CD4-positive, alpha-beta T cell treated with Interferon alpha-2 for 1 hour (primary cell): Measurements from ENCODE around the gene ZBTB39.
"Not testable (repeated sequence)": the region's sequence is repeated elsewhere in the genome, so short reads cannot be mapped to it uniquely, and the experiment has no call there.

Experiments
- DNase-seq, 2 donors: peaks; one replicate each; pipeline ENCODE4 v3.0.0-alpha.2; 2020 to 2022

Gene ZBTB39

DNA sequence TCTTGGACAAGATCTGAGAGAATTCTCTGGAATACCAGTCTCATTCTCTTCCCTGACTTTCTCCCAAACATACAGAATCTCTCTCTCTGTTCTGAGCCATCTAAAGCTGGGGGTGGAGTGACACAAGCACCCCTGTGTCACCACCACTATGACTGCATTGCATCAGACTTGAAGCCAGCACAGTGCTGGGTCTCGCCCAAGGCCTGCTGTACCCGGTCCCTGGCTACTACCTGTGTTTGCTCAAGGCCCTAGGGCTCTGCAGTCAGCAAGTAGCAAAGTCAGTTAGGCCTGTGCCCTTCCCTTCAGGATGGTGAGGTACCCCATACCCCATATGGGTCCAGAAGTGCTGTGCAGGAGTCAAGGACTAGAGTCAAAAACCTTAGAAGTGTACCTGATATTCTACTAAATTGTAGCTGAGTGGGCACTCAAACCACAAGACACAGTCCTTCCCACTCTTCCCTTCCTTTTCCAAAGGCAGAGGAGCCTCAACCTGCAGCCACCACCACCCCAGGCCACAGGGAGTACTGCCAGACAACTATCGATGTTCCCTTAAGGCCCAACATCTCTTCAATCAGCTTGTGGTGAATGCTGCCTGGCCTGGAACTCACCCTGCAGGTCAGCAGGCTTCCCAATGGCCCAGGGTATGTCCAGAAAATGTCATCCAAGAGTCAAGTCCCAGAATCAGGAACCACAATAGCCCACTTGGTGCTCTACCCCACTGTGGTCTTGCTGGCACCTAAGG, 27.8 kb downstream of the ZBTB39 start:
- no peak for DNase-seq

DNA sequence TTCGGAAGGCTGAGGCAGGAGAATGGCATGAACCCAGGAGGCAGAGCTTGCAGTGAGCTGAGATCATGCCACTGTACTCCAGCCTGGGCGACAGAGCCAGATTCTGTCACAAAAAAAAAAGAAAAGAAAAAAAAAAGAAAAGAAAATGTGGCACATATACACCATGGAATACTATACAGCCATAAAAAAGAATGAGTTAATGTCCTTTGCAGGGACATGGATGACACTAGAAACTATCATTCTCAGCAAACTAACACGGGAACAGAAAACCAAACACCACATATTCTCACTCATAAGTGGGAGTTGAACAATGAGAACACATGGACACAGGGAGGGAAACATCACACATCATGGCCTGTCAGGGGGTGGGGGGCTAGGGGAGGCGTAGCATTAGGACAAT, 29.0 kb downstream of the ZBTB39 start:
- not testable (repeated sequence) for DNase-seq

DNA sequence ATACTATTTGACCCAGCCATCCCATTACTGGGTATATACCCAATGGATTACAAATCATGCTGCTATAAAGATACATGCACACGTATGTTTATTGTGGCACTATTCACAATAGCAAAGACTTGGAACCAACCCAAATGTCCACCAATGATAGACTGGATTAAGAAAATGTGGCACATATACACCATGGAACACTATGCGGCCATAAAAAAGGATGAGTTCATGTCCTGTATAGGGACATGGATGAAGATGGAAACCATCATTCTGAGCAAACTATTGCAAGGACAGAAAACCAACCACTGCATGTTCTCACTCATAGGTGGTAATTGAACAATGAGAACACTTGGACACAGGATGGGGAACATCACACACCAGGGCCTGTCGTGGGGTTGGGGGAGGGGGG, 32.1 kb downstream of the ZBTB39 start:
- not testable (repeated sequence) for DNase-seq

DNA sequence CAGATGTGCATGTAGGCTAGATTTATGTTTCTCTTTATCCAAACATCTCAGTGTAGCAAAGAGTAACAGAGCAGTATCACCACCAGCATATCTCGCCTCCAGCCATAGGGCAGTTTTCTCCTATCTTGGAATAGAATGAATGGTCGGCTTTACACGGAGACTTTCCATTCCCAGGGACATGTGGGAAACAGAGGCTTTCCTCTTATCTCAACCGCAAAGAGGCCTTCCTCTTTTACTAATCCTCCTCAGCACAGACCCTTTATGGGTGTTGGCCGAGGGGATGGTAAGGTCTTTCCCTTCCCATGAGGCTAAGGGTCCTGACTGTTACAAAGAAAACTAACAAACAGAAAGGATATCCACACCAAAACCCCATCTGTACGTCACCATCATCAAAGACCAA, 37.4 kb downstream of the ZBTB39 start:
- DNase-seq: not testable (repeated sequence)

DNA sequence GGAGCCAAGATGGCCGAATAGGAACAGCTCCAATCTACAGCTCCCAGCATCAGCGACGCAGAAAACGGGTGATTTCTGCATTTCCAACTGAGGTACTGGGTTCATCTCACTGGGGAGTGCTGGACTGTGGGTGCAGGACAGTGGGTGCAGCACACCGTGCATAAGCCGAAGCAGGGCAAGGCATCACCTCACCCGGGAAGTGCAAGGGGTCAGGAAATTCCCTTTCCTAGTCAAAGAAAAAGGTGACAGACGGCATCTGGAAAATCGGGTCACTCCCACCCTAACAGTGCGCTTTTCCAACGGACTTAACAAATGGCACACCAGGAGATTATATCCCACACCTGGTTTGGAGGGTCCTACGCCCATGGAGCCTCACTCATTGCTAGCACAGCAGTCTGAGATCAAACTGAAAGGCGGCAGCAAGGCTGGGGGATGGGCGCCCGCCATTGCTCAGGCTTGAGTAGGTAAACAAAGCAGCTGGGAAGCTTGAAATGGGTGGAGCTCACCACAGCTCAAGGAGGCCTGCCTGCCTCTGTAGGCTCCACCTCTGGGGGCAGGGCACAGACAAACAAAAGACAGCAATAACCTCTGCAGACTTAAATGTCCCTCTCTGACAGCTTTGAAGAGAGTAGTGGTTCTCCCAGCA, 40.2 kb downstream of the ZBTB39 start:
- DNase-seq: not testable (repeated sequence)

DNA sequence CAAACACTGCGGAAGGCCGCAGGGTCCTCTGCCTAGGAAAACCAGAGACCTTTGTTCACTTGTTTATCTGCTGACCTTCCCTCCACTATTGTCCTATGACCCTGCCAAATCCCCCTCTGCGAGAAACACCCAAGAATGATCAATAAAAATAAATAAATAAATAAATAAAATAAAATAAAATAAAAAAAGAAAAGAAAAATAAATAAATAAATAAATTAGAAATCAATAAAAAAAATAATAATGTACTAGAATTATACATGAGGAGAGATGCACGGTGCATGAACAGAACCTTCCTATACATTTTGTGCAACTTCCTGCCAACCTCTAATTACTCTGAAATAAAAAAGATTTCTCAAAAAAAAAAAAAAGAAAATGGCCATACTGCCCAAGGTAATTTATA, 41.2 kb downstream of the ZBTB39 start:
- not testable (repeated sequence) for DNase-seq

DNA sequence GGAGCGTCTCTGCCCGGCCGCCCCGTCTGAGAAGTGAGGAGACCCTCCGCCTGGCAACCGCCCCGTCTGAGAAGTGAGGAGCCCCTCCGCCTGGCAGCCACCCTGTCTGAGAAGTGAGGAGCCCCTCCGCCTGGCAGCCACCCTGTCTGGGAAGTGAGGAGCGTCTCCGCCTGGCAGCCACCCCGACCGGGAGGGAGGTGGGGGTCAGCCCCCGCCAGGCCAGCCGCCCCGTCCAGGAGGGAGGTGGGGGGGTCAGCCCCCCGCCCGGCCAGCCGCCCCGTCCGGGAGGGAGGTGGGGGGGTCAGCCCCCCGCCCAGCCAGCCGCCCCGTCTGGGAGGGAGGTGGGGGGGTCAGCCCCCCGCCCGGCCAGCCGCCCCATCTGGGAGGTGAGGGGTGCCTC, 42.8 kb downstream of the ZBTB39 start:
- not testable (repeated sequence) for DNase-seq

DNA sequence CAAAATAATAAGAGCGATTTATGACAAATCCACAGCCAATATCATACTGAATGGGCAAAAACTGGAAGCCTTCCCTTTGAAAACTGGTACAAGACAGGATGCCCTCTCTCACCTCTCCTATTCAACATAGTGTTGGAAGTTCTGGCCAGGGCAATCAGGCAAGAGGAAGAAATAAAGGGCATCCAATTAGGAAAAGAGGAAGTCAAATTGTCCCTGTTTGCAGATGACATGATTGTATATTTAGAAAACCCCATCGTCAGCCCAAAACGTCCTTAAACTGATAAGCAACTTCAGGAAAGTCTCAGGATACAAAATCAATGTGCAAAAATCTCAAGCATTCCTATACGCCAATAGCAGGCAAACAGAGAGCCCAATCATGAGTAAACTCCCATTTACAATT, 44.1 kb downstream of the ZBTB39 start:
- DNase-seq: not testable (repeated sequence)

DNA sequence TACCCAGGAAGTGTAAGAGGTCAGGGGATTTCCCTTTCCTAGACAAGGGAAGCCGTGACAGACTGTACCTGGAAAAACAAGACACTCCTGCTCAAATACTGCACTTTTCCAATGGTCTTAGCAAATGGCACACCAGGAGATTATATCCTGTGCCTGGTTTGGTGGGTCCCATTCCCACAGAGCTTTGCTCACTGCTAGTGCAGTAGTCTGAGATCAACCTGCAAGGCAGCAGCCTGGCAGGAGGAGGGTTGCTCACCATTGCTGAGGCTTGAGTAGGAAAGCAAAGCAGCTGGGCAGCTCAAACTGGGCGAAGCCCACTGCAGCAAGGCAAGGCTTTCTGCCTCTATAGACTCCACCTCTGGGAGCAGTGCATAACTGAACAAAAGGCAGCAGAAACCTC, 47.9 kb downstream of the ZBTB39 start:
- DNase-seq: no peak

DNA sequence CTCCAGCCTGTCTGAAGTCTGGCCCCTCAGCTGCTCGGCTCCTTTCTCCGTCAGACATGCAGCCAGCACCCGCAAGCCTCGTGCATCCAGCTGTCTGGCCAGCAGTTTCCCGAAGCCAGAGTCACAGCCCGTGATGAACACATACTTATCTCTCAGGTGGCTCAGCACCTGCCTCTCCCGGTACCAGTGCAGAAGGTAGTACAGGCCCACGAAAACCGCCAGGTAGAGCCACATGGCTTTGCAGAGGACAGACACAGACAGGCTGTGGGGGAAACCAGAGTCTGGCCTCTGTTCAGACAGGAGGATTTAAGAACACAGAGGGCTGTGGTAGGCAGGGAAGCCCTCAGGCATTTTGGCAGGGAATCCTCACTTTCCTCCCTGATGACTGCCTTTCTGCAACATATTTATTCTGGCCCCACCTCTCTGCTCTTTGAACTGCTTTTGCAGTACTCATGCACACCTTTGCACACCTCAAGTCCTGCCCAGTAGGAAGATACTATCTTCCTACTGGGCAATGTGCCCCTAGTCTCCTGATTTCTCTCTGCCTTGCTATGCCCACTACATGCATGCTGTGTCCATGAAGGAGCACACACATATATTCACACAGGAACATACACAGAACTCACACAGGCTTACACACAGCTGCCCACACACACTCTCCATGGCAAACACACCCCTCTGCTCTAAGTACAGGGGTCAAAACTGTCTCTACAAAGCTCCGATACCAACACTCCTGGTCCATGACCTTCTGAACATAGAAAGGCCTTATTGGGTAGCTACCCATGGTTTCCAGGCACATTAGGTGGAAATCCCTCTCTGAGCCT, 48.9 kb downstream of the ZBTB39 start, which contains the start of gene RDH16:
Gene RDH16 (minus strand): TSS at position 380 of the 824 bp plus-strand sequence. CDS start 146 bp downstream, at position 234.
- DNase-seq: no peak

DNA sequence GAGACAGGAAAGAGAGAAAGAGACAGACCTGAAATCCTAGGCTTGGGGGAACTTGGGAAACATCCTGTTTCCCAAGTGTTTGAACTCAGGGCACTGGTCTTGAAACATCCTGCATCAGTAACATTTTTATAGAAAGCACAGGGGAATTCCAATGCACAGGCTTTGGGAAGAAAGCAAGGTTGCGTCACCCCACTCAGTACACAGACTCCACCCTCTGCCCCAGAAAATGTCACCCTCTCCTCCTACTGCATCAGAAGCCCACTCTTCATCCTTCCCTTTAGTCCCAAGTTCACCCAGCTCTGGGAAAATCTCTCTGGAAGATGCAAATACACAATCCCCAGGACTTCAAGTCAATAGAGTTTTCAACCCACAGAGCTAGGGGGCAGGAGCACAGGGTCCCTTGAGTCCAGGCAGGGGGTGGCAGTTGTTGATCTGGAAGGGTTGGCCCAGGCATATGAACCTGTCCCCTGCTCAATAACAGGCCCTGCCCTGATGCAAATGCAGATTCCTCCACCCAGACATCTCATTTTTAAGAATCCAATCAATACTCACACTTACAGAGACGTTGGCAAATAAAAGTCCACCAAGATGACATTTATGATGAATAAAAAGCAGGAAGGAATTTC, 50.6 kb downstream of the ZBTB39 start:
- DNase-seq: no peak

DNA sequence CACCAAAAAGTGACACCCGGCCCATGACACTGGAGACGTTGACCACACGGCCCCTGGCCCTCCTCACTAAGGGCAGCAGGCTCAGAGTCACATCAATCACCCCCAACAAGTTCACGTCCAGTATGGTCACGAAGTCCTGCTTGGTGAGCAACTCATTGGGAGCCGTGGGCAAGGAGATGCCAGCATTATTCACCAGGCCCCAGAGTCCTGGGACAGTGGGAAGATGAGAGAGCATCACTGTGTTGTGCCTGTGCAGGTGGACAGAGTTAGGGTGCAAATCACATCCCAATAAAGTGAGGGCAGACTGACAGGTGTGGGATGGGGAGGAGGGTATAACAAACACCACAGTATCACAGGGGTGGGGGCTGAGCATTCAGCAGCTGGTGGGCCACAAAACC, 51.4 kb downstream of the ZBTB39 start:
- no peak for DNase-seq

DNA sequence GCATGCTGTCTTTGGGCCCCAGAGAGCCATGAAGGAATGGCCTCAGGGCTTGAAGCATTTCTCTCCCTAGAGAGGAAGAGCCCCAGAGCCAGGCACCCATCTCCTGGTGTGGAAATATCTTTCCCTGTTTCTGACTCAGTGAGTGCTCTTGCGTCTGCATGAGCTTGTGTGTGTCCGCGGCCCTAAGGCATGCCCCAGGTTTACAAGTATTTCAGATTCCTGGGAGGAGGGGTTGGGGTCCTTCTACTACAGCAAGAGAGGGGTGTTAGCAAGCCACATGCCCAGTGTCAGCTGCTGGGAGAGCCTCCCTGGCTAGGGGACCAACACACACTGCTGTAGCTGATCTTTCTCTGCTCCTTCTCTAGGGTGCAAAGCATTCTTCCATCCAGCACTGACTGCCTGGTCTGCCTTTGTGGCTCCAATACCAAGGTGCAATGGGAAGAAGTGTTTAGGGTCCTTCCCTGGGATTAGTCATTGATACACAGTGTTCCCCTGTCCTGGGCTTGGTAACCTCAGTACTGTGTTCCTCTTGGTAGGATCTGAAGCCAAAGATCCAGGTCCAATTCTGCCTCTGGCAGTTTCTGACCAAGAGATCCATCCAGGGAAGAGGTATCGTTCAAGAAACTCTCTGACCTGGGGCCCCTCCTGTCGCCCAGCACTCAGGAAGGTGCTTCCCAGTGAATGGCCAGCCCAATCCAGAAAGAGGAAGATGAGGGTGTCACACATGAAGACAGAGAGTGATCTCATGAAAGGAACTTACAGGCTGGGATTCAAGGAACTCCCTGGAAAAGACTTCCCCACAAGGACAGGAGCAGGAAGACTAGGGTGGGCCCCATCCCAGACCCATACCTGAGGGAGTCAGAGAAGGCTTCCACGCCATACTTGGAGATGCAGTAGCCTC, 52.0 kb downstream of the ZBTB39 start:
- no peak for DNase-seq

DNA sequence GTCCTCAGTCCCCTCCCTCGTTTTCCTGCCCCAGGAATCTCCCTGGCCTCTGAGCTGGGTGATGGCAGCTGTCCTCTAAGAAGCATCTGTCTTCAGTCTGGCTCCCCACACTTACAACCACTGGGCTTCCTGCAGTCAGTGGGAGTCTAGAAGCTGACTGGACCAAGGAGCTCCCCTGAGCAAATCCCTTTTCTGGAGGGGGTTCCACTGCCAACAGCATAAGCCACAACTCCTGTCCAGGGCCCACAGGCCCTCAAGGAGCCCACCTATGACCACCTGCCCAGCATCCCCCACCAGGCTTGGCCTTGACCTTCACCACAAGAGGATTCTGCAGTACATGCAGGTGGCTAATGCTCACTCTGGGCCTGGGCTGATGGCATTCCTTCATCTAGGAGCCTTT, 53.0 kb downstream of the ZBTB39 start:
- no peak for DNase-seq

DNA sequence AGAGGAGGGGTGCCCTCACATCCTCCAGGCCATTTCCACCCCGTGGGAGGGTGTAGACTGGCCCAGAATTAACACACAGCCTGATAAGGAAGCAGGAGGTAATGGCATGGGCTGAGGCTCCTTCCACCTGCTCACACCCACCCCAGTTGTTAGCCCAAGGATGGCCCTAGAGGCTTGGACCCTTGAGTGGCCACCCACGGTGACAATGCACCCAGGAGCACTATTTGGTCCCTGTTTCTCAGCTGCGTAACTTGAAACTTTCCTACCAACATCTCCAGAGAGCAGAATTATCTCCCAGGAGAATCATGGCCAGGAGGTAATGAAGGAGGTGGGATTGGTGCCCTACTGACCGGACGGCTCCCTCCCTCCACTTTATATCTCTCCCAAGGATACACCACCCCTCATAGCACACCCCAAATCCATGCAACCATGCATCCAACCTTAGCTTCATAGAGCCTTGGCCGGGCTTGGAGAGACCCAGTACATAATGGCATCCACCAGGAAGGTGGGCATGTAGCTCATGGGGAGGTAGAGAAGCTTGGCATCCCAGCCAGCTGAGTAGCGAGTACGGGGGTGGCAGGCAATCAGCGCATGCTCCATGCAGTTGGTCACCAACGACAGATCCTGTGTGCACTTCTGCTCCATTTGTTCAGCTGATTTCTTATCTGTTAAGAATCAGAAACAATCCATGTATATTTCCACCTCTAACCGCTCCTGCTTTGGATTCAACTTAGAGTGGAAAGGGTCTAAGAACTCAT, 54.6 kb downstream of the ZBTB39 start:
- no peak for DNase-seq

DNA sequence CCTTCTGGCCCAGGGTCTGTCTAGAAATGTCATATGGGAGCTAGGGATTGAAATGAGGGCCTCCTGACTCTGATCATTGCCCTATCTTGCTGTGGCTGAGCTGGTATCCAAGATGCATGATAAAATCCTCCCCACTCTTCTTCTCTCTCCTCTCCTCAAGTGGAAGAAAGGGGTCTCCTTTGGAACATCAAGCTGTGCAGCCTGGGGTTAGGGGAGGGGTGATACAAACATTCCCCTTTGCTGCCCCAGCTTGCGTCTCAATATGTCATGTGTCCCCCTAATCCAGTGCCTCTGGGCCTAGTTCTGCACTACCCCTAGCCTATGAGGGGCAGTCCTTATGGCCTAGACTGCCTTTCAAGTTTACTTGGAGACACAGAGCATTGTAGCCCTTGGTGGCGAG, 57.5 kb downstream of the ZBTB39 start:
- DNase-seq: no peak
